ENCODE results near the gene B4GALT3. TPM values are rescaled to one million over a fixed set of nuclear protein-coding genes. Genes with fewer than 3 reads are reported as not detected.

The B4GALT3 gene
- total and polyA plus RNA-seq, 4 donors: 25.7 to 34.6 (median 31.1) TPM

GRCh38 chr1:161198897-161199431, 21.7 kb upstream of the B4GALT3 start, which contains the start of gene ADAMTS4:
Gene ADAMTS4 (minus strand): TSS chr1:161199054. CDS start chr1:161198627, 427 bp downstream.
- H3K4me1 ChIP-seq (ENCODE audit: control insufficient read depth in 5 of 5, insufficient read depth in 5 of 5, low read length in 5 of 5): peaks cover 5 to 69% (median 40%) of the 10 kb centered on the region in 5 donors
- H3K27me3 ChIP-seq (ENCODE audit: control insufficient read depth in 3 of 3, insufficient read depth in 3 of 3, low read length in 2 of 3): no peaks in the 10 kb centered on the region
- no peaks in the 10 kb centered on the region for H3K9me3 ChIP-seq (ENCODE audit: control insufficient read depth in 4 of 4, insufficient read depth in 3 of 4, low read length in 3 of 4)
- peak within 1 kb of the TSS; percentile 94 to 99 for H3K27ac ChIP-seq (ENCODE audit: low read depth in 1 of 2, low read length in 1 of 2)
- H3K9ac ChIP-seq (ENCODE audit: insufficient read depth in 1 of 2, low read length in 2 of 2): peak within 1 kb of the TSS; percentile 21 to 73
- peak; percentile 1 for ATAC-seq (ENCODE audit: insufficient read depth, low FRiP score)
- H3K36me3 ChIP-seq (ENCODE audit: control insufficient read depth in 4 of 4, insufficient read depth in 4 of 4, low read length in 4 of 4): peaks cover 0 to 6% (median 3%) of the 10 kb centered on the region in 4 donors
- TF ChIP-seq, protein P1, sequence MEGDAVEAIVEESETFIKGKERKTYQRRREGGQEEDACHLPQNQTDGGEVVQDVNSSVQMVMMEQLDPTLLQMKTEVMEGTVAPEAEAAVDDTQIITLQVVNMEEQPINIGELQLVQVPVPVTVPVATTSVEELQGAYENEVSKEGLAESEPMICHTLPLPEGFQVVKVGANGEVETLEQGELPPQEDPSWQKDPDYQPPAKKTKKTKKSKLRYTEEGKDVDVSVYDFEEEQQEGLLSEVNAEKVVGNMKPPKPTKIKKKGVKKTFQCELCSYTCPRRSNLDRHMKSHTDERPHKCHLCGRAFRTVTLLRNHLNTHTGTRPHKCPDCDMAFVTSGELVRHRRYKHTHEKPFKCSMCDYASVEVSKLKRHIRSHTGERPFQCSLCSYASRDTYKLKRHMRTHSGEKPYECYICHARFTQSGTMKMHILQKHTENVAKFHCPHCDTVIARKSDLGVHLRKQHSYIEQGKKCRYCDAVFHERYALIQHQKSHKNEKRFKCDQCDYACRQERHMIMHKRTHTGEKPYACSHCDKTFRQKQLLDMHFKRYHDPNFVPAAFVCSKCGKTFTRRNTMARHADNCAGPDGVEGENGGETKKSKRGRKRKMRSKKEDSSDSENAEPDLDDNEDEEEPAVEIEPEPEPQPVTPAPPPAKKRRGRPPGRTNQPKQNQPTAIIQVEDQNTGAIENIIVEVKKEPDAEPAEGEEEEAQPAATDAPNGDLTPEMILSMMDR (IDR thresholded peaks at IDR 0.05; ENCODE audit: control extremely low read depth, extremely low read depth): no peak
- WGBS, 2 donors: 69 to 81% methylated on average over 11 of the region's 11 CpGs
- H3K4me3 ChIP-seq: peak within 1 kb of the TSS; percentile 15
- peak; percentile 86 to 94 (median 90) for DNase-seq

GRCh38 chr1:161198194-161198896, 21.0 kb upstream of the B4GALT3 start:
- Histone ChIP-seq H3K4me1 (ENCODE audit: control insufficient read depth in 5 of 5, insufficient read depth in 5 of 5, low read length in 5 of 5) (peaks cover 0 to 65% (median 37%) of the 10 kb centered on the region in 5 donors), H3K27me3 (ENCODE audit: control insufficient read depth in 3 of 3, insufficient read depth in 3 of 3, low read length in 2 of 3) (no peaks in the 10 kb centered on the region), H3K27ac (ENCODE audit: low read depth in 1 of 2, low read length in 1 of 2) (peak overlapping the region; percentile 37 to 38), H3K4me3 (peak overlapping the region; percentile 15), H3K36me3 (ENCODE audit: control insufficient read depth in 4 of 4, insufficient read depth in 4 of 4, low read length in 4 of 4) (peaks cover 0 to 5% (median under 1%) of the 10 kb centered on the region in 4 donors), H3K9me3 (ENCODE audit: control insufficient read depth in 4 of 4, insufficient read depth in 3 of 4, low read length in 3 of 4) (no peaks in the 10 kb centered on the region), H3K9ac (ENCODE audit: insufficient read depth in 1 of 2, low read length in 2 of 2) (peak overlapping the region; percentile 21 to 73)
- ATAC-seq (ENCODE audit: insufficient read depth, low FRiP score) (no peak), DNase-seq (peak; percentile 63 to 75 (median 69))
- TF ChIP-seq, protein P1 (IDR thresholded peaks at IDR 0.05; ENCODE audit: control extremely low read depth, extremely low read depth): no peak
- 47 to 59% methylated on average over 20 of the region's 20 CpGs for WGBS, 2 donors

GRCh38 chr1:161197560-161198193, 20.4 kb upstream of the B4GALT3 start:
- DNase-seq (no peak), ATAC-seq (ENCODE audit: insufficient read depth, low FRiP score) (no peak)
- Histone ChIP-seq H3K4me3 (peak overlapping the region; percentile 7), H3K27ac (ENCODE audit: low read depth in 1 of 2, low read length in 1 of 2) (peak overlapping the region in 1 of 2 donors; percentile 38), H3K9ac (ENCODE audit: insufficient read depth in 1 of 2, low read length in 2 of 2) (peak overlapping the region; percentile 21 to 34), H3K27me3 (ENCODE audit: control insufficient read depth in 3 of 3, insufficient read depth in 3 of 3, low read length in 2 of 3) (no peaks in the 10 kb centered on the region), H3K4me1 (ENCODE audit: control insufficient read depth in 5 of 5, insufficient read depth in 5 of 5, low read length in 5 of 5) (peaks cover 0 to 58% (median 37%) of the 10 kb centered on the region in 5 donors), H3K9me3 (ENCODE audit: control insufficient read depth in 4 of 4, insufficient read depth in 3 of 4, low read length in 3 of 4) (no peaks in the 10 kb centered on the region), H3K36me3 (ENCODE audit: control insufficient read depth in 4 of 4, insufficient read depth in 4 of 4, low read length in 4 of 4) (peaks cover 0 to 3% (median 0%) of the 10 kb centered on the region in 4 donors)
- 82 to 86% methylated on average over 11 of the region's 11 CpGs for WGBS, 2 donors
- TF ChIP-seq, protein P1 (IDR thresholded peaks at IDR 0.05; ENCODE audit: control extremely low read depth, extremely low read depth): no peak

All from lung (tissue), 12 donors.